HepG2 (cell line): ENCODE data around the gene IL27RA. TPM values are rescaled to one million over a fixed set of nuclear protein-coding genes. Genes with fewer than 3 reads are reported as not detected.

Source experiments
- ATAC-seq: fragments of 200-7000 bp; cut with Tn5 transposase; 3 replicates; pipeline ENCODE4 v1.9.1; 2020; ENCODE audit warnings: mild to moderate bottlenecking, moderate library complexity
- BruUV-seq: library from RNA; stranded (reverse); fragments of 400-500 nt; replicated peaks from 2 replicates; lab custom pipeline; 2021; lab: Mats Ljungman, UMichigan
- CTCF ChIA-PET: fragments of 300-600 bp; formaldehyde crosslinking; extraction: SDS; loops from one replicate; lab custom pipeline; 2021; ENCODE audit warnings: low total read pairs, inconsistent platforms, low intra/inter-chr PET ratio; lab: Yijun Ruan, JAX
- POLR2A ChIA-PET: fragments of 350-600 bp; sonication (Branson Sonifier 250); formaldehyde crosslinking; loops from one replicate; lab custom pipeline; 2020; ENCODE audit warnings: antibody characterized with exemption, inconsistent platforms; lab: Yijun Ruan, JAX
- DNase-seq: peaks from one replicate; pipeline ENCODE4 v3.0.0-alpha.2; 2015; ENCODE audit warnings: low spot score
- FAIRE-seq: peaks from 3 replicates; lab custom pipeline; 2011; peaks lifted over from hg19 to GRCh38; lab: Jason Lieb, UNC
- H2AFZ ChIP-seq: one replicate; pipeline ENCODE4 v1.6.1; 2011; ENCODE audit warnings: low read length, inconsistent platforms
- H3K27ac ChIP-seq: fragments of 300-600 bp; 3 replicates; pipeline ENCODE4 v1.8.0; 2011; ENCODE audit warnings: mixed run types, mild to moderate bottlenecking, mixed read lengths, low read length, inconsistent platforms; ENCODE audit not compliant: insufficient read depth; ENCODE audit errors: extremely low read length
- H3K27me3 ChIP-seq, 2 experiments: fragments of 200-600 bp in 1 of 2; 2 replicates in 1 of 2; 3 replicates in 1 of 2; pipeline versions ENCODE4 v1.6.0 to v1.8.0; 2011; ENCODE audit warnings: low read length in 2 of 2, mild to moderate bottlenecking in 2 of 2, moderate library complexity in 2 of 2, inconsistent platforms in 1 of 2; ENCODE audit not compliant: insufficient read depth in 2 of 2, control insufficient read depth in 1 of 2
- H3K36me3 ChIP-seq, 2 experiments: fragments of 200-600 bp in 1 of 2; replicated peaks in 1 of 2; 2 replicates in 1 of 2; 3 replicates in 1 of 2; pipeline versions ENCODE4 v1.5.1 to v1.8.0; 2011; ENCODE audit warnings: low read length in 2 of 2, inconsistent platforms in 1 of 2; ENCODE audit not compliant: insufficient read depth in 2 of 2, control insufficient read depth in 1 of 2
- H3K4me1 ChIP-seq: 2 replicates; pipeline ENCODE4 v1.5.1; 2012; ENCODE audit warnings: low read length, inconsistent platforms; ENCODE audit not compliant: insufficient read depth
- H3K4me2 ChIP-seq: 2 replicates; pipeline ENCODE4 v1.6.0; 2011; ENCODE audit warnings: low read depth, low read length, inconsistent platforms
- H3K4me3 ChIP-seq, 3 experiments: fragments of 200-600 bp in 1 of 3; sonication (generic), shearing (Covaris generic) in 1 of 3; replicated peaks in 1 of 3; 2 replicates each; pipeline ENCODE4 v1.5.1; 2011 to 2016; ENCODE audit warnings: low read length in 3 of 3, inconsistent platforms in 2 of 3, low read depth in 2 of 3, mild to moderate bottlenecking in 2 of 3, control low read depth in 1 of 3, mixed read lengths in 1 of 3; ENCODE audit not compliant: insufficient read depth in 1 of 3
- H3K79me2 ChIP-seq: one replicate; pipeline ENCODE4 v1.6.1; 2011; ENCODE audit warnings: low read length, inconsistent platforms; ENCODE audit not compliant: insufficient read depth
- H3K9ac ChIP-seq: 2 replicates; pipeline ENCODE4 v1.6.0; 2011; ENCODE audit warnings: mild to moderate bottlenecking, low read depth, low read length, inconsistent platforms; ENCODE audit not compliant: insufficient read depth
- H3K9me3 ChIP-seq: 2 replicates; pipeline ENCODE4 v1.5.1; 2012; ENCODE audit warnings: mild to moderate bottlenecking, low read length
- H4K20me1 ChIP-seq: 2 replicates; pipeline ENCODE4 v1.6.0; 2011; ENCODE audit warnings: inconsistent platforms, mild to moderate bottlenecking, low read length, moderate library complexity; ENCODE audit not compliant: insufficient read depth
- NCOA2 ChIP-seq: sonication (generic); formaldehyde crosslinking; IDR thresholded peaks from 2 replicates; pipeline ENCODE4 v1.8.0; 2022; ENCODE audit warnings: inconsistent platforms
- SALL1 ChIP-seq: sonication (generic); formaldehyde crosslinking; IDR thresholded peaks from 2 replicates; pipeline ENCODE4 v1.8.0; 2022; ENCODE audit warnings: mild to moderate bottlenecking, missing genetic modification reagents
- SNAPC2 ChIP-seq: sonication (generic); formaldehyde crosslinking; IDR thresholded peaks from 2 replicates; pipeline ENCODE4 v1.8.1; 2022; ENCODE audit warnings: mild to moderate bottlenecking, missing genetic modification reagents
- SNAPC4 ChIP-seq: sonication (generic); formaldehyde crosslinking; IDR thresholded peaks from 2 replicates; pipeline ENCODE4 v1.4.0; 2020; ENCODE audit warnings: mild to moderate bottlenecking, missing genetic modification reagents
- SNRNP70 ChIP-seq: fragments of 200-400 bp; formaldehyde crosslinking; IDR thresholded peaks from 2 replicates; pipeline ENCODE4 v1.6.1; 2017; ENCODE audit warnings: mild to moderate bottlenecking, low read depth, low read length, moderate library complexity
- SRSF1 ChIP-seq: fragments of 200-400 bp; formaldehyde crosslinking; optimal IDR thresholded peaks from 2 replicates; pipeline ENCODE3; 2017; ENCODE audit warnings: mild to moderate bottlenecking, low read depth, low read length, moderate library complexity
- YEATS4 ChIP-seq: sonication (generic); formaldehyde crosslinking; IDR thresholded peaks from 2 replicates; pipeline ENCODE4 v1.4.0; 2020; ENCODE audit warnings: missing genetic modification reagents, borderline replicate concordance
- ZFX ChIP-seq: sonication (generic); formaldehyde crosslinking; IDR thresholded peaks from 2 replicates; pipeline ENCODE4 v1.4.0; 2020; ENCODE audit warnings: mild to moderate bottlenecking, low read depth, missing genetic modification reagents, moderate library complexity
- ZNF777 ChIP-seq: sonication (generic); formaldehyde crosslinking; IDR thresholded peaks from 2 replicates; pipeline ENCODE4 v1.4.0; 2020; ENCODE audit warnings: missing genetic modification reagents
- ZNF839 ChIP-seq: sonication (generic); formaldehyde crosslinking; IDR thresholded peaks from 2 replicates; pipeline ENCODE4 v1.4.0; 2020; ENCODE audit warnings: missing genetic modification reagents, mild to moderate bottlenecking, borderline replicate concordance
- ZNF891 ChIP-seq: sonication (generic); formaldehyde crosslinking; IDR thresholded peaks from 2 replicates; pipeline ENCODE4 v1.5.0; 2020; ENCODE audit warnings: mild to moderate bottlenecking, missing genetic modification reagents
- WGBS: methylation state at CpG from one replicate; pipeline ENCODE4 v1.1.6; 2017; ENCODE audit warnings: low lambda C conversion rate; 5-methylcytosine and 5-hydroxymethylcytosine counted together
- in situ Hi-C: cut with HindIII; loops from 2 replicates; pipeline ENCODE4 v1.10.0; 2017; ENCODE audit warnings: low pct_unique_long_range_greater_than_20kb; ENCODE audit not compliant: extremely low pct_ligation_motif_present
- intact Hi-C: fragments of 100-400 bp; cut with micrococcal nuclease; formaldehyde crosslinking; loops from one replicate; pipeline ENCODE4 v1.10.0; 2022; ENCODE audit not compliant: unreplicated experiment
- polyA plus RNA-seq, 8 experiments: library from polyadenylated mRNA; depleted of rRNA in 3 of 8; stranded (reverse) in 7 of 8; unstranded in 1 of 8; fragments of >200 nt; fragmentation: Illumina TruSeq in 4 of 8; extraction: Trizol in 4 of 8; gene quantifications; 2 replicates each; pipeline versions ENCODE4 v1.2.1 to v1.2.3, GENCODE V29; 2011 to 2016; ENCODE audit warnings: low read depth in 4 of 8, missing spikeins in 1 of 8, mixed read lengths in 1 of 8; ENCODE audit not compliant: insufficient read depth in 1 of 8
- total RNA-seq, 5 experiments: library from RNA; depleted of rRNA; stranded (reverse); fragments of >200 nt; fragmentation: Illumina TruSeq; extraction: Trizol; gene quantifications; 2 replicates each; pipeline ENCODE4 v1.2.3, GENCODE V29; 2016; ENCODE audit warnings: low read depth in 1 of 5
- TF ChIP-seq, protein P1 (sequence below): sonication (generic); formaldehyde crosslinking; IDR thresholded peaks from 2 replicates; pipeline ENCODE4 v1.5.1; 2020; ENCODE audit warnings: mild to moderate bottlenecking, missing genetic modification reagents
- TF ChIP-seq, protein P2 (sequence below): sonication (generic); formaldehyde crosslinking; IDR thresholded peaks from 2 replicates; pipeline ENCODE4 v1.5.0; 2020; ENCODE audit warnings: mild to moderate bottlenecking, missing genetic modification reagents, moderate library complexity

IL27RA gene
- total and polyA plus RNA-seq, 2 of the 13 experiments (the other 11 are each of a cell fraction or from before 2014, with no cell fraction given), result 3.5 to 8.1 TPM

- H4K20me1 ChIP-seq, result no peaks in the 10 kb centered on the region
- H3K27ac ChIP-seq, result peak within 1 kb of the TSS; percentile 81
- no peak for DNase-seq
- CTCF ChIA-PET, result interaction anchor here (0.6 kb wide), 1 partner anchor 12 kb away, joined by 3 read pairs; no protein-coding TSS in a partner anchor
- no peak within 1 kb of the TSS for H2AFZ ChIP-seq
- in situ Hi-C loops (loop anchor here (25.0 kb wide), 1 partner anchor 300 kb away; the partner anchor contains the start of genes C19orf53 and MRI1), intact Hi-C loops (no loop called here)
- WGBS, result 28% methylated on average over 8 of the region's 19 CpGs
- peak within 1 kb of the TSS; percentile 65 for H3K9ac ChIP-seq
- H3K4me2 ChIP-seq, result peak within 1 kb of the TSS; percentile 86
- no peaks in the 10 kb centered on the region for H3K27me3 ChIP-seq
- no peaks in the 10 kb centered on the region for H3K9me3 ChIP-seq
- no TSS peak for BruUV-seq
- no peaks in the 10 kb centered on the region for H3K36me3 ChIP-seq
- H3K4me3 ChIP-seq, result peak within 1 kb of the TSS; percentile 52 to 73 (median 58)
- H3K79me2 ChIP-seq, result no peaks in the 10 kb centered on the region
- ATAC-seq, result peak; percentile 26
- POLR2A ChIA-PET, result interaction anchor here (1.1 to 5.7 kb wide), 2 partner anchors 10 to 178 kb away, joined by 3 to 62 read pairs; partner anchors contain the start of gene MISP3
- H3K4me1 ChIP-seq, result peaks cover 45% of the 10 kb centered on the region
- FAIRE-seq, result no peak
- TF ChIP-seq SNAPC2 (CRISPR knock-in tag) (no peak), SRSF1 (peak; percentile 59), SNAPC4 (0 out of 2 replicates have a peak, but pooled peaks have one; percentile 24), NCOA2 (no peak), YEATS4 (CRISPR knock-in tag) (no peak), SNRNP70 (no peak), SALL1 (CRISPR knock-in tag) (peak; percentile 17), ZFX (peak; percentile 13), ZNF891 (CRISPR knock-in tag) (0 out of 2 replicates have a peak, but pooled peaks have one; percentile 19), ZNF839 (CRISPR knock-in tag) (no peak), ZNF777 (CRISPR knock-in tag) (no peak)
- TF ChIP-seq, protein P1, sequence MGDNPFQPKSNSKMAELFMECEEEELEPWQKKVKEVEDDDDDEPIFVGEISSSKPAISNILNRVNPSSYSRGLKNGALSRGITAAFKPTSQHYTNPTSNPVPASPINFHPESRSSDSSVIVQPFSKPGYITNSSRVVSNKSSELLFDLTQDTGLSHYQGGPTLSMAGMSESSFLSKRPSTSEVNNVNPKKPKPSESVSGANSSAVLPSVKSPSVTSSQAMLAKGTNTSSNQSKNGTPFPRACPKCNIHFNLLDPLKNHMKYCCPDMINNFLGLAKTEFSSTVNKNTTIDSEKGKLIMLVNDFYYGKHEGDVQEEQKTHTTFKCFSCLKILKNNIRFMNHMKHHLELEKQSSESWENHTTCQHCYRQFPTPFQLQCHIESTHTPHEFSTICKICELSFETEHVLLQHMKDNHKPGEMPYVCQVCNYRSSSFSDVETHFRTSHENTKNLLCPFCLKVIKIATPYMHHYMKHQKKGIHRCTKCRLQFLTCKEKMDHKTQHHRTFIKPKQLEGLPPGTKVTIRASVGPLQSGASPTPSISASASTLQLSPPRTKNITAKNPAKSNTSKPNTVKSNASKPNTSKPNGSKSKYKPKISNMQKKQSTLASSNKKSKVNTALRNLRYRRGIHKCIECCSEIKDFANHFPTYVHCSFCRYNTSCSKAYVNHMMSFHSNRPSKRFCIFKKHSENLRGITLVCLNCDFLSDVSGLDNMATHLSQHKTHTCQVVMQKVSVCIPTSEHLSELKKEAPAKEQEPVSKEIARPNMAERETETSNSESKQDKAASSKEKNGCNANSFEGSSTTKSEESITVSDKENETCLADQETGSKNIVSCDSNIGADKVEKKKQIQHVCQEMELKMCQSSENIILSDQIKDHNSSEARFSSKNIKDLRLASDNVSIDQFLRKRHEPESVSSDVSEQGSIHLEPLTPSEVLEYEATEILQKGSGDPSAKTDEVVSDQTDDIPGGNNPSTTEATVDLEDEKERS (CRISPR knock-in tag), result 0 out of 2 replicates have a peak, but pooled peaks have one; percentile 28
- TF ChIP-seq, protein P2, sequence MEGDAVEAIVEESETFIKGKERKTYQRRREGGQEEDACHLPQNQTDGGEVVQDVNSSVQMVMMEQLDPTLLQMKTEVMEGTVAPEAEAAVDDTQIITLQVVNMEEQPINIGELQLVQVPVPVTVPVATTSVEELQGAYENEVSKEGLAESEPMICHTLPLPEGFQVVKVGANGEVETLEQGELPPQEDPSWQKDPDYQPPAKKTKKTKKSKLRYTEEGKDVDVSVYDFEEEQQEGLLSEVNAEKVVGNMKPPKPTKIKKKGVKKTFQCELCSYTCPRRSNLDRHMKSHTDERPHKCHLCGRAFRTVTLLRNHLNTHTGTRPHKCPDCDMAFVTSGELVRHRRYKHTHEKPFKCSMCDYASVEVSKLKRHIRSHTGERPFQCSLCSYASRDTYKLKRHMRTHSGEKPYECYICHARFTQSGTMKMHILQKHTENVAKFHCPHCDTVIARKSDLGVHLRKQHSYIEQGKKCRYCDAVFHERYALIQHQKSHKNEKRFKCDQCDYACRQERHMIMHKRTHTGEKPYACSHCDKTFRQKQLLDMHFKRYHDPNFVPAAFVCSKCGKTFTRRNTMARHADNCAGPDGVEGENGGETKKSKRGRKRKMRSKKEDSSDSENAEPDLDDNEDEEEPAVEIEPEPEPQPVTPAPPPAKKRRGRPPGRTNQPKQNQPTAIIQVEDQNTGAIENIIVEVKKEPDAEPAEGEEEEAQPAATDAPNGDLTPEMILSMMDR (CRISPR knock-in tag), result 0 out of 2 replicates have a peak, but pooled peaks have one; percentile 9
Observed at GRCh38 chr19:14061751-14062557, 30.4 kb downstream of the IL27RA start, which contains the start of gene PALM3. Gene PALM3, minus strand, starts transcription at chr19:14062076. Its CDS starts 96 bp downstream, at chr19:14061980.
